ENCODE results near the gene HSPA4. TPM values are rescaled to one million over a fixed set of nuclear protein-coding genes. Genes with fewer than 3 reads are reported as not detected.
"Not testable (repeated sequence)": the region's sequence is repeated elsewhere in the genome, so short reads cannot be mapped to it uniquely, and the experiment has no call there.

The HSPA4 gene
- total and polyA plus RNA-seq, 9 donors = 55.7 to 83.9 (median 73.1) TPM

DNA sequence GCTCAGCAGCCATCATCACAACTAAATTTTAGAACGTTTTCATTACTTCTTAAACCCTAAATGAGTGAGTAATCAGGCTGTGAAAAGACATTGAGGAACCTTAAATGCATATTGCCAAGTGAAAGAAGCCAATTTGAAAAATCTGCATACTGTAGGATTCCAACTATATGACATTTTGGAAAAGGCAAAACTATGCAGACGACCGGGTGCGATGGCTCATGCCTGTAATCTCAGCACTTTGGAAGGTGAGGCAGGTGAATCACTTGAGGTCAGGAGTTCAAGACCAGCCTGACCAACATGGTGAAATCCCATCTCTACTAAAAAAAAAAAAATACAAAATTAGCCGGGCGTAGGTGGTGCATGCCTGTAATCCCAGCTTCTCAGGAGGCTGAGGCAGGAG is 33.4 kb downstream of the HSPA4 start:
- not testable (repeated sequence) for H3K4me1 ChIP-seq (ENCODE audit: control insufficient read depth, insufficient read depth, low read length); H3K27me3 ChIP-seq (ENCODE audit: control insufficient read depth, insufficient read depth, low read length); H3K4me3 ChIP-seq (ENCODE audit: low read length); H3K9me3 ChIP-seq (replicated peaks; ENCODE audit: control insufficient read depth, low read depth, low read length); H3K27ac ChIP-seq (ENCODE audit: low read length); DNase-seq
- H3K36me3 ChIP-seq (ENCODE audit: control insufficient read depth, insufficient read depth, low read length) = peaks cover 29% of the 10 kb centered on the region
- 100% methylated on average over 1 of the region's 6 CpGs for WGBS (ENCODE audit: insufficient coverage)

DNA sequence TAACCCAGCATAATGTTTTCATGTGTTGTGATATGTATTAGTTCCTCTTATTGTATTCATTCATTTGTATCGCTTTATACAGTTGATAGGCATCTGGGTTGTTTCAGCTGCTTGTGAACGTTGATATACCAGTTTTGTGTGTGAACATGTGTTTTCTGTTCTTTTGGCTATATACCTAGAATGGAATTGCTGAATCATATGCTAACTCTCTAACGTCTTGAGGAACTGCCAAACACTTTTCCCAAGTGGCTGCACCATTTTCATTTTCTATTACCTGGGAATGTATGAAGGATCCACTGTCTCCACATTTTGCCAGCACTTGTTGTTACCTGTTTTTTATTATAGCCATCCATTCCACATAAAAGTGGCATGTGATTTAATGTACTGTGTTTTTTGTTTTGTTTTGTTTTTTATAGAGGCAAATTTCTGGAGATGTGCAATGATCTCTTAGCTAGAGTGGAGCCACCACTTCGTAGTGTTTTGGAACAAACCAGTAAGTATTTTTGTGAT is 34.6 kb downstream of the HSPA4 start:
- Histone ChIP-seq H3K4me1 (ENCODE audit: control insufficient read depth, insufficient read depth, low read length) (no peaks in the 10 kb centered on the region), H3K4me3 (ENCODE audit: low read length) (no peak overlapping the region), H3K27me3 (ENCODE audit: control insufficient read depth, insufficient read depth, low read length) (no peaks in the 10 kb centered on the region), H3K9me3 (replicated peaks; ENCODE audit: control insufficient read depth, low read depth, low read length) (no peaks in the 10 kb centered on the region), H3K36me3 (ENCODE audit: control insufficient read depth, insufficient read depth, low read length) (peaks cover 33% of the 10 kb centered on the region), H3K27ac (ENCODE audit: low read length) (no peak overlapping the region)
- WGBS (ENCODE audit: insufficient coverage) = no CpG with 5 or more reads among the region's 4 CpGs
- no peak for DNase-seq

DNA sequence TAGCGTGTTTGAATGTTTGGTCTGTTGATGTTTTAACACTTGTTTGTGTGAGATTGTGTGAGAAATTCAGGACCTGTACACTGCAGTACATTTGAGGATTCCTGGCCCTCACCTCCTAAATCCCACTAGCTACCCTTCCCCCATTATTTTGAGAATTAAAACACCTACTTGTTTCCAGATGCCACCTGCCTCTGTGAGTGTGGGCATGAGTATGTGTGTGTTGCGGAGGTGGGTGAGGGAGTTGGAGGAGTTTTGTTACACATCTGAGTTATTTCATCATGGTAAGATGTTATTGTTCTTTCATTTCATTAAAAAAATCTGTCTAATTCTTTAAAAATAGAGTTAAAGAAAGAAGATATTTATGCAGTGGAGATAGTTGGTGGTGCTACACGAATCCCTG is 36.3 kb downstream of the HSPA4 start:
- H3K9me3 ChIP-seq (replicated peaks; ENCODE audit: control insufficient read depth, low read depth, low read length) = no peaks in the 10 kb centered on the region
- 100% methylated on average over 1 of the region's 3 CpGs for WGBS (ENCODE audit: insufficient coverage)
- DNase-seq = no peak
- H3K4me3 ChIP-seq (ENCODE audit: low read length) = no peak overlapping the region
- peaks cover 46% of the 10 kb centered on the region for H3K36me3 ChIP-seq (ENCODE audit: control insufficient read depth, insufficient read depth, low read length)
- no peaks in the 10 kb centered on the region for H3K27me3 ChIP-seq (ENCODE audit: control insufficient read depth, insufficient read depth, low read length)
- H3K27ac ChIP-seq (ENCODE audit: low read length) = no peak overlapping the region
- no peaks in the 10 kb centered on the region for H3K4me1 ChIP-seq (ENCODE audit: control insufficient read depth, insufficient read depth, low read length)

DNA sequence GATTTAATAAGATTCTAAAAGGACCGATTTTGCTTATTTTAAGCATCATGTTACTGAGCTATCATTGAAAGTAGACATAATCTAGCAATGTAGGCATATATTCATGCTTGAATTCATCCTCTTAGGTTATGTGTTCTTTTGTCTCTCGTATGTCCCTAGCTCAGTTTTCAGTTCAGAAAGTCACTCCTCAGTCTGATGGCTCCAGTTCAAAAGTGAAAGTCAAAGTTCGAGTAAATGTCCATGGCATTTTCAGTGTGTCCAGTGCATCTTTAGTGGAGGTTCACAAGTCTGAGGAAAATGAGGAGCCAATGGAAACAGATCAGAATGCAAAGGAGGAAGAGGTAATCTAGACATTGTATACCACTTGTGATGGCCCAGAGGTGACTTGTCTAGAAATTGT is 39.2 kb downstream of the HSPA4 start:
- Histone ChIP-seq H3K27ac (ENCODE audit: low read length) (no peak overlapping the region), H3K27me3 (ENCODE audit: control insufficient read depth, insufficient read depth, low read length) (no peaks in the 10 kb centered on the region), H3K36me3 (ENCODE audit: control insufficient read depth, insufficient read depth, low read length) (peaks cover 48% of the 10 kb centered on the region), H3K9me3 (replicated peaks; ENCODE audit: control insufficient read depth, low read depth, low read length) (no peaks in the 10 kb centered on the region), H3K4me3 (ENCODE audit: low read length) (no peak overlapping the region), H3K4me1 (ENCODE audit: control insufficient read depth, insufficient read depth, low read length) (no peaks in the 10 kb centered on the region)
- 89% methylated on average over 2 of the region's 3 CpGs for WGBS (ENCODE audit: insufficient coverage)
- DNase-seq = no peak

DNA sequence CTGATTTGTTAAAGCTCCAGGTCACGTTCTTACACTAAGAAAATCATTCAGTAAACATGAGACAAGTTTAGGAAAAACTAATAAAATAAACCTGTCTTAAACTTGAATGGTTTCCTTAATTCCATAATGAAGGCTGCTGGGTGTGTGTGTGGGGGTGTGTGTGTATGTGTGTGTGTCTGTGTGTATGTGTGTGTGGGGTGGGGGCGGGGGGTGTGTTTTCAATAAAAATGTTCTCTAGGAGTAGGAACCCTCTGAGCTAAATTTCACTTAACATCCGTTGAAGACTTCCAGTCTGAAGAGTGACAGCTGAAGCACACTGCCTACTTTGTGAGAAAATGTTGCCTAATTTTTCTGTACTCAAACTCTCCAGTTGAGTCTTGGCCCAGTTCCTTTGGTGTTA is 54.5 kb downstream of the HSPA4 start:
- Histone ChIP-seq H3K9me3 (replicated peaks; ENCODE audit: control insufficient read depth, low read depth, low read length) (no peaks in the 10 kb centered on the region), H3K36me3 (ENCODE audit: control insufficient read depth, insufficient read depth, low read length) (peaks cover 21% of the 10 kb centered on the region), H3K27me3 (ENCODE audit: control insufficient read depth, insufficient read depth, low read length) (no peaks in the 10 kb centered on the region), H3K27ac (ENCODE audit: low read length) (no peak overlapping the region), H3K4me3 (ENCODE audit: low read length) (no peak overlapping the region), H3K4me1 (ENCODE audit: control insufficient read depth, insufficient read depth, low read length) (peaks cover 3% of the 10 kb centered on the region)
- WGBS (ENCODE audit: insufficient coverage) = no CpG with 5 or more reads among the region's 3 CpGs
- DNase-seq = no peak

DNA sequence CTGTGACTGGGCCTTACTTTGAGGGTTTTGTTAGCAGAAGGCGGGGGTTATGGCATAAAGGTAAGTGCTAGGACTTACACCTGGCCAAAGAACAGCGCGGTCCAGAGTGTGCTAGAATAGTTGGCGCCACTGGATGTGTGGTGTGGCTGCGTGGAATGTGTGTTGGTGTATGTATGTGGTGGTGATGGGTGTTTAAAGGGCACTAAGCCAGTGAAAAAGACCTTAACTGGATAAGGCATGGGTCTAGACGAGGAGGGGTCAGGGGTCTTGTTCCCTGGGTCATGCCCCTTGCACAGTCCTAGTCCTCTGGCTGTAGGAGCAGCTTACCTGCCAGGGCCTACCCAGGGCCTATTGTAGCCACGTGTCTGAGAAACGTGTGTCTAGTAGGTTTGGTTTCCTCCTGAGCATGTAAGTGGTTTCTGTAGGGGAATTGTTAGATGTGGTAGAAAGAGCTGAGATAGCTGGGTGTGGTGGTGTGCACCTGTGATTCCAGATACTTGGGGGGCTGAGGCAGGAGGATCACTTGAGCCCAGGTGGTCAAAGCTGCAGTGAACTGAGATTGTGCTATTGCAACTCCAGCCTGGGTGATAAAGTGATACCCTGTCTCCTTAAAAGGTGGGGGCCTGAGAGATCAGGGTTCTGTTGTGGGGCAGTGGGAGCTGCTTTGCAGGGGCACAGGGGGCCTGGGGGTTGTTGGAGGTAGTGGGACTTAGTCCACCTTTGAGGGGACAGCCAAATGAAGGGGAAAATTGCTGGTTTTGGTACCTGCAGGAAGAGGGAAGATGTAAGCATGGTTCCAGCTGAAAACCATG is 55.2 kb downstream of the HSPA4 start:
- Histone ChIP-seq H3K4me1 (ENCODE audit: control insufficient read depth, insufficient read depth, low read length) (peaks cover 6% of the 10 kb centered on the region), H3K4me3 (ENCODE audit: low read length) (no peak overlapping the region), H3K36me3 (ENCODE audit: control insufficient read depth, insufficient read depth, low read length) (peaks cover 19% of the 10 kb centered on the region), H3K9me3 (replicated peaks; ENCODE audit: control insufficient read depth, low read depth, low read length) (no peaks in the 10 kb centered on the region), H3K27me3 (ENCODE audit: control insufficient read depth, insufficient read depth, low read length) (no peaks in the 10 kb centered on the region), H3K27ac (ENCODE audit: low read length) (no peak overlapping the region)
- 81% methylated on average over 8 of the region's 8 CpGs for WGBS (ENCODE audit: insufficient coverage)
- DNase-seq = no peak

DNA sequence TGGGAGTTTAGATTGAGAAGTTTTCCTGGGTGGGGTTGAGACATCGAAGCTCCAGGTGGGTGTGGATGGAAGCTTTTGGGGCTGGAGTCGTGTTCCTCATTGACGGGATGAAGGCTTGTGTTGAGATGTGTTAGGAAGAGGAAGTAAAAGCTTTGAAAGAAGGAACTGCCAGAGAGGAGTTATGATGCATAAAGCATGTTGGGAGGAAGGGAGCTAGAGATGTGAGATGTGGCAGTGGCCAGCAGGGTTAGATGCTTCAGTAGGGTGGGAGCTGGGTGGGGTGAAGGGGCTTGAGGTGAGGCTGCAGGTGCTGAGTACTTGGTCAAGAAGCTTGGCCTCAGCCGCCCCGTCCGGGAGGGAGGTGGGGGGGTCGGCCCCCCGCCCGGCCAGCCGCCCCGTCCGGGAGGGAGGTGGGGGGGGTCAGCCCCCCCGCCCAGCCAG is 56.7 kb downstream of the HSPA4 start:
- 67% methylated on average over 3 of the region's 13 CpGs for WGBS (ENCODE audit: insufficient coverage)

DNA sequence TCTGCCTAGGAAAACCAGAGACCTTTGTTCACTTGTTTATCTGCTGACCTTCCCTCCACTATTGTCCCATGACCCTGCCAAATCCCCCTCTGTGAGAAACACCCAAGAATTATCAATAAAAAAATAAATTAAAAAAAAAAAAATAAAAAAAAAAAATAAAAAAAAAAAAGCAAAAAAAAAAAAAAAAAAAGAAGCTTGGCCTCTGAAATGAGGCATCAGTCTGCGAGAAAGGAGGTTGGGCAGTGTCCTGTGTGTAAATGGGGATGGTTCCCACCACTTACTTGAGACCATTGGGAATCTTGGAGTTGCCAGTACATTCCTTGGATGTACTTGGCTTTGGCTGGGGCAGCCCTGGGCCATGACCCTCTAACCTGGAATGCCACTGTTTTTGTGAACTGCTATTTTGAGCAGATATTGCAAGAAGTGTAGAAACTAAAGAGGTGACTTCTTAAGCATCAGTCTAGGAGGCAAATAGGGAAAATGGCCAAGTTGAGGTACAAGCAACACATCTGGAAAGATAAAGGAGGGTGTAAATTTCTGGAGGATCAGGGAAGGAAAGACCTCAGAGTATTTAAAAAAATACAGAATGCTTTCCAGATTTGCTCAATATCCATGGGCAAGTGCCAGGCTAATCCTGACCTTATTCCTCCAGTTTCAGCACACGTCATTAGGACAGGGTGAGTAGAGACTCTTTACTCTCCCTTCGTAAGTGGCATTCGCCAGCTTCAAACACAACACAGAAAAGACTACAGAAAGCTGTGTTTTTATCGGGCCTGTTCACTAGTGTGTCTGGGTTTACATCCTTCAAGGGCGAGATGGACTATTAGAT is 58.1 kb downstream of the HSPA4 start:
- peaks cover 6% of the 10 kb centered on the region for H3K4me1 ChIP-seq (ENCODE audit: control insufficient read depth, insufficient read depth, low read length)
- 83% methylated on average over 1 of the region's 6 CpGs for WGBS (ENCODE audit: insufficient coverage)
- no peaks in the 10 kb centered on the region for H3K9me3 ChIP-seq (replicated peaks; ENCODE audit: control insufficient read depth, low read depth, low read length)
- DNase-seq = no peak
- no peak overlapping the region for H3K4me3 ChIP-seq (ENCODE audit: low read length)
- peaks cover 5% of the 10 kb centered on the region for H3K36me3 ChIP-seq (ENCODE audit: control insufficient read depth, insufficient read depth, low read length)
- no peak overlapping the region for H3K27ac ChIP-seq (ENCODE audit: low read length)
- no peaks in the 10 kb centered on the region for H3K27me3 ChIP-seq (ENCODE audit: control insufficient read depth, insufficient read depth, low read length)

More for the DNA sequence above, 56.7 kb downstream of the HSPA4 start:
- Histone ChIP-seq H3K36me3 (ENCODE audit: control insufficient read depth, insufficient read depth, low read length) (peaks cover 16% of the 10 kb centered on the region), H3K4me3 (ENCODE audit: low read length) (no peak overlapping the region), H3K27me3 (ENCODE audit: control insufficient read depth, insufficient read depth, low read length) (no peaks in the 10 kb centered on the region), H3K4me1 (ENCODE audit: control insufficient read depth, insufficient read depth, low read length) (peaks cover 6% of the 10 kb centered on the region), H3K9me3 (replicated peaks; ENCODE audit: control insufficient read depth, low read depth, low read length) (no peaks in the 10 kb centered on the region), H3K27ac (ENCODE audit: low read length) (no peak overlapping the region)
- DNase-seq = no peak

DNA sequence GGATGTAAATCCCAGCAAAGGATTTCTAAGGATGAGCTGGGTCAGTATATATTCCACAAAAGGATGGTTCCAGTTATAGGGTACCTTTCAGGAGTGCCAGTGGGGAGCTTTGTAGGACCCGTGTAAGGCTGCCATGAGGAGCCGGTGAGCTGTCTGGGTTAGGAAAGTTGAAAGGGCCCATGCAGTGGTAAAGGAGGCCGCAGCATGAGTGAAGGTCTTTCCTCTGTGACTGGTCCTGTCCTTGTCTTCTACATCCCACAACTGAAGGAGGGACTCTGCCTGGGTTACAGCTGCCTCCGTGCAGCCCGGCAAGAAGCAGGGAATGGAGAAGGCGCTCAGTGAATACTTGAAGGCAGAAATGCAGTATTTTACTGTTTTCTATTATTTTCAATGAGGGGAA is 58.9 kb downstream of the HSPA4 start:
- WGBS (ENCODE audit: insufficient coverage) = 51% methylated on average over 4 of the region's 6 CpGs
- Histone ChIP-seq H3K9me3 (replicated peaks; ENCODE audit: control insufficient read depth, low read depth, low read length) (no peaks in the 10 kb centered on the region), H3K4me3 (ENCODE audit: low read length) (no peak overlapping the region), H3K27me3 (ENCODE audit: control insufficient read depth, insufficient read depth, low read length) (no peaks in the 10 kb centered on the region), H3K36me3 (ENCODE audit: control insufficient read depth, insufficient read depth, low read length) (peaks cover 1% of the 10 kb centered on the region), H3K4me1 (ENCODE audit: control insufficient read depth, insufficient read depth, low read length) (peaks cover 9% of the 10 kb centered on the region), H3K27ac (ENCODE audit: low read length) (no peak overlapping the region)
- DNase-seq = no peak

DNA sequence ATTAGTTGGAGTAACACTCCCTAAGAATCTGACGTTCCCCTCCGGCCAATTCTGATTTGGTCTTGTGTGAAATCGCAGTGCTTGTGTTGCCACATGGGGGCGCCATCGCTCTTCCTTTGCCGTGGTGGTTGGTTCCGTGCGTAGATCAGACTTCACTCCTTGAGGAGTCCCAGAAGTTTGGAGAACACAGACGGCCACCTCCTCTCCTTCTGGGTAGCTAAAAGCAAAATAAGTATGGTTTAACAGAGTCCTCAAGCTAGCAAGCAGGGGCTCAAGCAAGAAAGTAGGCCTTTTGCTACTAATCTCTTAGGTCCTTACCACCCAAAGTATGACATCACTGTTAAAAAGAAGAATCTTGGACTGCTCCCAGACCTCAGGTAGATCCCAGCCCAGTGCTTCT is 59.5 kb downstream of the HSPA4 start:
- peaks cover 11% of the 10 kb centered on the region for H3K4me1 ChIP-seq (ENCODE audit: control insufficient read depth, insufficient read depth, low read length)
- H3K4me3 ChIP-seq (ENCODE audit: low read length) = no peak overlapping the region
- no peaks in the 10 kb centered on the region for H3K36me3 ChIP-seq (ENCODE audit: control insufficient read depth, insufficient read depth, low read length)
- H3K27me3 ChIP-seq (ENCODE audit: control insufficient read depth, insufficient read depth, low read length) = no peaks in the 10 kb centered on the region
- H3K27ac ChIP-seq (ENCODE audit: low read length) = no peak overlapping the region
- WGBS (ENCODE audit: insufficient coverage) = 0% methylated on average over 3 of the region's 9 CpGs
- H3K9me3 ChIP-seq (replicated peaks; ENCODE audit: control insufficient read depth, low read depth, low read length) = no peaks in the 10 kb centered on the region
- DNase-seq = peak; percentile 90

All from muscle of leg (tissue), 11 donors.